Measurements from ENCODE around the gene PAK2.
"Not testable (repeated sequence)": the region's sequence is repeated elsewhere in the genome, so short reads cannot be mapped to it uniquely, and the experiment has no call there.

The PAK2 gene

GRCh38 chr3:196736670-196737374 is 2.8 kb upstream of the PAK2 start:
- no peak for DNase-seq

- DNase-seq, result no peak
Measured at GRCh38 chr3:196737655-196738054, 2.0 kb upstream of the PAK2 start.

GRCh38 chr3:196740481-196741248 is 1.0 kb downstream of the PAK2 start:
- peak; percentile 44 to 60 for DNase-seq

- no peak for DNase-seq
Measured at GRCh38 chr3:196741249-196741889, 1.7 kb downstream of the PAK2 start.

GRCh38 chr3:196743569-196743968 is 3.9 kb downstream of the PAK2 start:
- DNase-seq, result not testable (repeated sequence)

GRCh38 chr3:196749125-196749524 is 9.5 kb downstream of the PAK2 start:
- DNase-seq, result no peak

- no peak for DNase-seq
Measured at GRCh38 chr3:196753201-196753600, 13.5 kb downstream of the PAK2 start.

- no peak for DNase-seq
Measured at GRCh38 chr3:196754091-196754981, 14.7 kb downstream of the PAK2 start.

- no peak for DNase-seq
Measured at GRCh38 chr3:196756732-196757131, 17.1 kb downstream of the PAK2 start.

- no peak for DNase-seq
Measured at GRCh38 chr3:196757876-196758739, 18.5 kb downstream of the PAK2 start.

- DNase-seq, result no peak
Measured at GRCh38 chr3:196763179-196763578, 23.5 kb downstream of the PAK2 start.

GRCh38 chr3:196765454-196765853 is 25.8 kb downstream of the PAK2 start:
- no peak for DNase-seq

- no peak for DNase-seq
Measured at GRCh38 chr3:196771067-196771466, 31.4 kb downstream of the PAK2 start.

GRCh38 chr3:196772102-196772501 is 32.4 kb downstream of the PAK2 start:
- no peak for DNase-seq

GRCh38 chr3:196772897-196773296 is 33.2 kb downstream of the PAK2 start:
- DNase-seq, result no peak

- DNase-seq, result no peak
Measured at GRCh38 chr3:196774191-196774820, 34.6 kb downstream of the PAK2 start.

GRCh38 chr3:196774848-196775422 is 35.3 kb downstream of the PAK2 start:
- DNase-seq, result no peak

- DNase-seq, result peak in 1 of 2 donors; percentile 3
Measured at GRCh38 chr3:196775938-196776337, 36.3 kb downstream of the PAK2 start.

- DNase-seq, result no peak
Measured at GRCh38 chr3:196777836-196778235, 38.2 kb downstream of the PAK2 start.

- DNase-seq, result no peak
Measured at GRCh38 chr3:196778755-196779154, 39.1 kb downstream of the PAK2 start.

GRCh38 chr3:196782511-196782910 is 42.9 kb downstream of the PAK2 start:
- no peak for DNase-seq
